OCI-LY3 (cell line): ENCODE measurements around the gene NXPH4.

ENCODE experiments used
- H2AFZ ChIP-seq: fragments of 200-600, 300-600 bp; shearing (Covaris generic); 2 replicates; pipeline ENCODE4 v1.6.0; 2014; ENCODE audit warnings: antibody characterized with exemption, low read depth, low read length
- H3K27ac ChIP-seq: fragments of 200-600, 300-600 bp; sonication (generic); 2 replicates; pipeline ENCODE4 v1.5.1; 2014; ENCODE audit warnings: mild to moderate bottlenecking, low read length, moderate library complexity, mixed read lengths
- H3K27me3 ChIP-seq: fragments of 200-600, 300-600 bp; sonication (generic); 2 replicates; pipeline ENCODE4 v1.6.1; 2014; ENCODE audit warnings: low read depth, low read length, mixed read lengths
- H3K36me3 ChIP-seq: fragments of 200-600, 300-600 bp; sonication (generic); replicated peaks from 2 replicates; pipeline ENCODE3; 2014; ENCODE audit warnings: low read depth, low read length, mixed read lengths
- H3K4me1 ChIP-seq: fragments of 300-600, 200-600 bp; sonication (generic); 2 replicates; pipeline ENCODE4 v1.6.1; 2014; ENCODE audit warnings: low read length, mixed read lengths
- H3K4me2 ChIP-seq: fragments of 200-600, 300-600 bp; sonication (generic); 2 replicates; pipeline ENCODE4 v1.6.1; 2014; ENCODE audit warnings: low read length, mixed read lengths
- H3K4me3 ChIP-seq: fragments of 300-600, 200-600 bp; sonication (generic); 2 replicates; pipeline ENCODE4 v1.5.1; 2014; ENCODE audit warnings: antibody characterized with exemption, mild to moderate bottlenecking, low read length, moderate library complexity
- H3K79me2 ChIP-seq: fragments of 300-600, 200-600 bp; shearing (Covaris generic); 2 replicates; pipeline ENCODE4 v1.6.1; 2014; ENCODE audit warnings: mild to moderate bottlenecking, low read length, mixed read lengths
- H3K9ac ChIP-seq: fragments of 300-600, 200-600 bp; shearing (Covaris generic); 2 replicates; pipeline ENCODE4 v1.6.0; 2014; ENCODE audit warnings: mild to moderate bottlenecking, low read length, moderate library complexity
- H3K9me3 ChIP-seq: fragments of 200-600, 300-600 bp; shearing (Covaris generic); 2 replicates; pipeline ENCODE4 v1.6.1; 2014; ENCODE audit warnings: low read length, mixed read lengths; ENCODE audit not compliant: insufficient read depth
- H4K20me1 ChIP-seq: fragments of 200-600, 300-600 bp; sonication (generic); 2 replicates; pipeline ENCODE4 v1.6.1; 2016; ENCODE audit warnings: low read length, mixed read lengths; ENCODE audit not compliant: insufficient read depth
- CTCF ChIP-seq: fragments of 200-600, 300-600 bp; sonication (generic); IDR thresholded peaks from 2 replicates; pipeline ENCODE4 v1.5.1; 2014; ENCODE audit warnings: antibody characterized with exemption, low read length, low read depth
- EZH2phosphoT487 ChIP-seq: fragments of 200-600 bp; shearing (Covaris generic); IDR thresholded peaks from 2 replicates; pipeline ENCODE4 v1.6.1; 2018; ENCODE audit warnings: antibody characterized with exemption, mixed run types, low read depth

The NXPH4 gene

DNA sequence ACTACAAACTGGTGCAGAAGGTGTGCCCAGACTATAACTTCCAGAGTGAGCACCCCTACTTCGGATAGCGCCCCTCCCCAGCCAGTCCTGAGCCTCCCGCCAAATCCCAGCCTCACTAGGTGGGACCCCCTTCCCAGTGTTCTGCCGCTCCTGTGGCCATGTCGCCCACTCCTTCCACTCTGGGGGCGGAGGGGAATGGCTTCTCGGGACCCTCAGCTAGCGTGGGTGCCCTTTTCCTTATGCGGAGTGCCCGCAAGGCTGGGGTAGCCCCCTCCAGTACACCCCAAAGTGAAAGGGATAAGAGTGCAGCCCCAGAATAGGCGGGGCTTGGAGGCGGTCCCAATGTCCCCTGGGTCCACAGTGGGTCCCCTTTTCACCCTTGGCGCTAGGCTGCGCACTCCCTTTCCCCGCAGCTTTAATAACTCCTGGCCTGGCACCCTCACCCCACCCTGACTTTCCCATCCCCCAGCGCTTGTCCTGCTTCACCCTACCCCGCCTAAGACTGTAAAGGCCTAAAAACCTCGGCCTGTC is 9.2 kb downstream of the NXPH4 start:
- H3K36me3 ChIP-seq = peaks cover 6% of the 10 kb centered on the region

DNA sequence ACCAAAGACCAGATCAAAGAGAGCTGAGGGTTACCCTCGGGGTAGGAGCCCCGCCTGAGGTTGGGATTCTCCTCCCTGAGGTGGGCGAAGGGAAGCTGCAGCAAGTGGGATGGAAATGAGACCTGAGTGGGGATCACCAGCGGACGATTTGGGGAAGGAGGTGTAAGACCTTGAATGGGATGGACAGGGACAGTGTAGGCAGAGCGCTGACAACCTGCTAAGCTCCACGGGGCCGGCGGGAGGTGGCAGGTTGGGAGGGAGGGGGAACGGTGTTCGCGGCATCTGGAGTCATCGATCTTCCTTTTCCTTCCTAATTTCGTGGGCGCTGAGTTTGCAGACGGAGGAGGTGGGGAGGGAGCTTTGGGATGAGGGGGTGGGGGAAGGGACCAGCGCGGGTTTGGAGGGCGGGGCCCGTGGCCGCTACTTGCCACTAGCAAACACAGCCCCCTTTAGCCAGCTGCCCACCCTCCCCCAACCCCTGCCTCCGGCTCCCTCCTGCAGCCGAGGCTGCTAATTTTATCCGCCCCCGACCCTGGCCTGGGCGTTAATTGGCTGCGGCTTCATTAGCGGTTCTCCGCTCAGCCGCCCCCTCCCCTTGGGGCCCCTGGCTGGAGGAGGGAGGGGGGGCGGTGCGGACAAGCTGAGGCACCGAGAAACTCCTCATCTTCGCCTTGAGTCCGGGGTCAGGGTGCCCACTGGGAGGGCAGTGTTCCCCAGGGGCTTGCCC is 10.2 kb downstream of the NXPH4 start:
- Histone ChIP-seq H3K79me2 (peaks cover 23% of the 10 kb centered on the region), H2AFZ (peak overlapping the region; percentile 55; the same call in 1 of the 2 replicates), H4K20me1 (peaks cover 14% of the 10 kb centered on the region), H3K27me3 (peaks cover 7% of the 10 kb centered on the region), H3K27ac (no peak overlapping the region), H3K36me3 (peaks cover 16% of the 10 kb centered on the region), H3K4me3 (peak overlapping the region; percentile 62), H3K9ac (no peak overlapping the region; the same call in 1 of the 2 replicates), H3K9me3 (no peaks in the 10 kb centered on the region), H3K4me2 (peak overlapping the region; percentile 44), H3K4me1 (peaks cover 23% of the 10 kb centered on the region)
- TF ChIP-seq CTCF = no peak
- TF ChIP-seq EZH2phosphoT487 = no peak

More for the DNA sequence above, 9.2 kb downstream of the NXPH4 start:
- H3K4me2 ChIP-seq = no peak overlapping the region
- peaks cover 13% of the 10 kb centered on the region for H3K79me2 ChIP-seq
- no peak overlapping the region for H3K27ac ChIP-seq
- H4K20me1 ChIP-seq = peaks cover 5% of the 10 kb centered on the region
- H3K9ac ChIP-seq = no peak overlapping the region
- no peaks in the 10 kb centered on the region for H3K9me3 ChIP-seq
- H2AFZ ChIP-seq = no peak overlapping the region
- TF ChIP-seq CTCF (no peak), EZH2phosphoT487 (no peak)
- H3K4me3 ChIP-seq = no peak overlapping the region
- H3K4me1 ChIP-seq = peaks cover 17% of the 10 kb centered on the region
- H3K27me3 ChIP-seq = peaks cover 17% of the 10 kb centered on the region

DNA sequence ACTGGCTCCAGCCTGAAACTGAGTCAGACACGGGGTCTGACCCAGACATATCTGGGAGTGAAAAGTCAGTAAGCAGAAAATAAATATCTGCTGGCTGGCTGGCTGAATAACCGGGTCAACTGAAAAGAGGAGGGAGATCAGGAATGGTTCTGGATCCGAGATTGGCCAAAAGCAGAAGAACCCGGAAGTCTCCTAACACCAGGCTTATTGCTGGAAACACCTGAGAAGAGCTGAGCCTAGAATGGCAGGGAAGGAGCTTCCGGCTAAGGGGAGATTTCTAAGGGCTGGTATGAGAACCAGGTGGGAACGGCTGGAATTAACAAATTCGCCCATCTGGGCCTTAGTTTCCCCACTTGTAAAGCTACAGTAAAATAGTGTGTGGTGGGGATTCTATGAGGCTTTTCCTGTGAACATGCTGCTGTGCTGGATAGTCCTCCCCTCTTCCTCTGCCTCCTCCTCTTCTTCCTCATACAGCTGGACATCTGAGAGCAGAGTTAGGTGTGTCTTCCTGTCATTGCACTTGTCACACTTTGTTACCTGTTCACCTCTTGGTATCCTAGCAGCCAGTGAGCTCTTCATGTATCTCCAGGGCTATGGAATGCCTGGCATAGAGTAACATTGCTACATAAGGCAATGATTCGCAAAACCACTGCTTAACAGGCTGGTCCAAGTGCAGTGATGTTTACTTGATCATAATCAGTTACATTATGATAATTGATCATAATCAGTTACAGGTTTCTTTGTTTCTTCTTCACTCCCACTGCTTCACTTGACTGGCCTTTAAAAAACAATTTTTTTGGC is 10.9 kb downstream of the NXPH4 start:
- TF ChIP-seq CTCF (no peak), EZH2phosphoT487 (no peak)
- H2AFZ ChIP-seq = peak overlapping the region; percentile 55; the same call in 1 of the 2 replicates
- peaks cover 15% of the 10 kb centered on the region for H4K20me1 ChIP-seq
- no peak overlapping the region; the same call in 1 of the 2 replicates for H3K9ac ChIP-seq
- H3K27me3 ChIP-seq = no peaks in the 10 kb centered on the region; the same call in 1 of the 2 replicates
- H3K27ac ChIP-seq = no peak overlapping the region
- H3K9me3 ChIP-seq = no peaks in the 10 kb centered on the region
- peaks cover 29% of the 10 kb centered on the region for H3K79me2 ChIP-seq
- peaks cover 23% of the 10 kb centered on the region for H3K4me1 ChIP-seq
- H3K36me3 ChIP-seq = peaks cover 24% of the 10 kb centered on the region
- H3K4me3 ChIP-seq = peak overlapping the region; percentile 62
- peak overlapping the region; percentile 44 for H3K4me2 ChIP-seq
